Loucy (cell line): Measurements from ENCODE around the gene ANKS4B.

Source experiments
- H2AFZ ChIP-seq: fragments of 200-600 bp; sonication (generic); 2 replicates; pipeline ENCODE4 v1.6.0; 2016; ENCODE audit warnings: antibody characterized with exemption, mild to moderate bottlenecking, low read length, moderate library complexity
- H3F3A ChIP-seq: fragments of 200-600 bp; 2 replicates; pipeline ENCODE4 v1.6.0; 2016; ENCODE audit warnings: antibody characterized with exemption, low read depth, mild to moderate bottlenecking
- H3K27me3 ChIP-seq: fragments of 200-600 bp; sonication (generic); 2 replicates; pipeline ENCODE4 v1.6.1; 2014; ENCODE audit warnings: low read length, mild to moderate bottlenecking; ENCODE audit not compliant: insufficient read depth, poor library complexity, severe bottlenecking
- H3K36me3 ChIP-seq: fragments of 200-600 bp; sonication (generic); 2 replicates; pipeline ENCODE4 v1.6.1; 2016; ENCODE audit warnings: low read length; ENCODE audit not compliant: insufficient read depth
- H3K4me1 ChIP-seq: fragments of 200-600 bp; sonication (generic); 2 replicates; pipeline ENCODE4 v1.5.1; 2014; ENCODE audit warnings: low read length, mild to moderate bottlenecking; ENCODE audit not compliant: insufficient read depth, poor library complexity, severe bottlenecking
- H3K4me2 ChIP-seq: fragments of 200-600 bp; sonication (generic); 2 replicates; pipeline ENCODE4 v1.6.0; 2014; ENCODE audit warnings: antibody characterized with exemption, low read length, low read depth, mild to moderate bottlenecking; ENCODE audit not compliant: poor library complexity, severe bottlenecking
- H3K4me3 ChIP-seq: fragments of 200-600 bp; sonication (generic); 2 replicates; pipeline ENCODE4 v1.5.1; 2014; ENCODE audit warnings: low read length, mild to moderate bottlenecking, mixed read lengths; ENCODE audit not compliant: poor library complexity, severe bottlenecking
- H3K79me2 ChIP-seq: fragments of 200-600 bp; sonication (generic); 2 replicates; pipeline ENCODE4 v1.6.1; 2014; ENCODE audit warnings: low read length; ENCODE audit not compliant: insufficient read depth
- H3K9ac ChIP-seq: fragments of 200-600 bp; sonication (generic); 2 replicates; pipeline ENCODE4 v1.6.0; 2014; ENCODE audit warnings: mild to moderate bottlenecking, low read depth, low read length, moderate library complexity; ENCODE audit not compliant: poor library complexity, severe bottlenecking
- H3K9me2 ChIP-seq: fragments of 200-600 bp; sonication (generic); replicated peaks from 2 replicates; pipeline ENCODE4 v1.6.1; 2016; ENCODE audit warnings: low read depth, low read length, mixed read lengths
- H3K9me3 ChIP-seq: fragments of 200-600 bp; sonication (generic); 2 replicates; pipeline ENCODE4 v1.6.1; 2014; ENCODE audit warnings: mild to moderate bottlenecking, antibody characterized with exemption, low read length, low read depth; ENCODE audit not compliant: insufficient read depth
- H4K20me1 ChIP-seq: fragments of 200-600 bp; sonication (generic); 2 replicates; pipeline ENCODE4 v1.6.0; 2014; ENCODE audit warnings: antibody characterized with exemption, low read length, mild to moderate bottlenecking; ENCODE audit not compliant: insufficient read depth, poor library complexity, severe bottlenecking
- CTCF ChIP-seq: fragments of 200-600 bp; sonication (generic); conservative IDR thresholded peaks from 2 replicates; pipeline ENCODE4 v1.5.1; 2014; ENCODE audit warnings: mild to moderate bottlenecking, antibody characterized with exemption, low read length
- EZH2phosphoT487 ChIP-seq: fragments of 200-600 bp; IDR thresholded peaks from 2 replicates; pipeline ENCODE4 v1.6.1; 2018; ENCODE audit warnings: antibody characterized with exemption, mild to moderate bottlenecking, moderate library complexity, borderline replicate concordance

Gene ANKS4B

GRCh38 chr16:21185659-21186325 is 47.7 kb upstream of the ANKS4B start:
- H3K27me3 ChIP-seq = no peaks in the 10 kb centered on the region
- H3K4me1 ChIP-seq = no peaks in the 10 kb centered on the region
- H4K20me1 ChIP-seq = no peaks in the 10 kb centered on the region
- TF ChIP-seq EZH2phosphoT487 (no peak), CTCF (no peak)
- peaks cover 8% of the 10 kb centered on the region; the same call in 1 of the 2 replicates for H3K36me3 ChIP-seq
- H3K9me2 ChIP-seq = no peaks in the 10 kb centered on the region
- H2AFZ ChIP-seq = no peak overlapping the region
- no peaks in the 10 kb centered on the region for H3F3A ChIP-seq
- no peaks in the 10 kb centered on the region for H3K79me2 ChIP-seq
- H3K9me3 ChIP-seq = no peaks in the 10 kb centered on the region
- no peak overlapping the region for H3K4me3 ChIP-seq
- H3K4me2 ChIP-seq = no peak overlapping the region
- H3K9ac ChIP-seq = no peak overlapping the region

- Histone ChIP-seq H3F3A (no peaks in the 10 kb centered on the region), H3K4me3 (no peak overlapping the region), H2AFZ (no peak overlapping the region), H3K9me3 (no peaks in the 10 kb centered on the region), H4K20me1 (no peaks in the 10 kb centered on the region), H3K4me2 (no peak overlapping the region), H3K9ac (no peak overlapping the region), H3K36me3 (peaks cover 3% of the 10 kb centered on the region; the same call in 1 of the 2 replicates), H3K9me2 (no peaks in the 10 kb centered on the region), H3K4me1 (no peaks in the 10 kb centered on the region), H3K79me2 (no peaks in the 10 kb centered on the region), H3K27me3 (no peaks in the 10 kb centered on the region)
- TF ChIP-seq CTCF = no peak
- TF ChIP-seq EZH2phosphoT487 = no peak
Observed at GRCh38 chr16:21186326-21186691, 47.2 kb upstream of the ANKS4B start.

GRCh38 chr16:21189311-21189710 is 44.2 kb upstream of the ANKS4B start:
- no peak for TF ChIP-seq CTCF
- no peak for TF ChIP-seq EZH2phosphoT487
- no peak overlapping the region for H3K9ac ChIP-seq
- no peak overlapping the region for H2AFZ ChIP-seq
- H3K9me2 ChIP-seq = no peaks in the 10 kb centered on the region
- H3K4me3 ChIP-seq = no peak overlapping the region
- no peaks in the 10 kb centered on the region for H3K4me1 ChIP-seq
- H4K20me1 ChIP-seq = no peaks in the 10 kb centered on the region
- H3K27me3 ChIP-seq = no peaks in the 10 kb centered on the region
- no peaks in the 10 kb centered on the region for H3F3A ChIP-seq
- H3K79me2 ChIP-seq = no peaks in the 10 kb centered on the region
- H3K9me3 ChIP-seq = no peaks in the 10 kb centered on the region
- no peak overlapping the region for H3K4me2 ChIP-seq
- no peaks in the 10 kb centered on the region for H3K36me3 ChIP-seq
